ENCODE measurements around the gene PRKCE.
A peak's percentile ranks its signal among the peaks of the same experiment; 100 is the strongest.

PRKCE gene

GRCh38 chr2:46009772-46010171 lies 358.3 kb downstream of the PRKCE start:
- no peak for TF ChIP-seq CTCF (IDR thresholded peaks at IDR 0.05; ENCODE audit: borderline replicate concordance, insufficient read depth, low read depth, low read length)
- no peak overlapping the region for H3K4me3 ChIP-seq (ENCODE audit: low read depth, low read length)

GRCh38 chr2:46010223-46010924 lies 358.9 kb downstream of the PRKCE start:
- no peak for TF ChIP-seq CTCF (IDR thresholded peaks at IDR 0.05; ENCODE audit: borderline replicate concordance, insufficient read depth, low read depth, low read length)
- H3K4me3 ChIP-seq (ENCODE audit: low read depth, low read length), result no peak overlapping the region

GRCh38 chr2:46010925-46011490 lies 359.5 kb downstream of the PRKCE start:
- no peak overlapping the region for H3K4me3 ChIP-seq (ENCODE audit: low read depth, low read length)

GRCh38 chr2:46012618-46013240 lies 361.3 kb downstream of the PRKCE start:
- TF ChIP-seq CTCF (IDR thresholded peaks at IDR 0.05; ENCODE audit: borderline replicate concordance, insufficient read depth, low read depth, low read length), result no peak
- H3K4me3 ChIP-seq (ENCODE audit: low read depth, low read length), result no peak overlapping the region

More at GRCh38 chr2:46010925-46011490, 359.5 kb downstream of the PRKCE start:
- TF ChIP-seq CTCF (IDR thresholded peaks at IDR 0.05; ENCODE audit: borderline replicate concordance, insufficient read depth, low read depth, low read length), result peak; percentile 22; the same call in 1 of the 2 replicates

- TF ChIP-seq CTCF (IDR thresholded peaks at IDR 0.05; ENCODE audit: borderline replicate concordance, insufficient read depth, low read depth, low read length), result no peak
- H3K4me3 ChIP-seq (ENCODE audit: low read depth, low read length), result no peak overlapping the region
Measured at GRCh38 chr2:46013726-46014125, 362.3 kb downstream of the PRKCE start.

GRCh38 chr2:46014911-46015654 lies 363.6 kb downstream of the PRKCE start:
- H3K4me3 ChIP-seq (ENCODE audit: low read depth, low read length), result no peak overlapping the region
- no peak for TF ChIP-seq CTCF (IDR thresholded peaks at IDR 0.05; ENCODE audit: borderline replicate concordance, insufficient read depth, low read depth, low read length)
